Lung (tissue), 12 donors: ENCODE results near the gene UTS2R. TPM values are rescaled to one million over a fixed set of nuclear protein-coding genes. Genes with fewer than 3 reads are reported as not detected.

Source experiments
- ATAC-seq: fragments of 200-7000 bp; cut with Tn5 transposase; one replicate; pipeline ENCODE4 v1.9.1; 2020; ENCODE audit warnings: moderate number of reproducible peaks; ENCODE audit not compliant: insufficient read depth, low FRiP score
- DNase-seq, 3 donors: peaks; one replicate each; pipeline ENCODE4 v3.0.0-alpha.2; 2013 to 2017
- H3K27ac ChIP-seq, 2 donors: one replicate each; pipeline ENCODE4 v1.5.1; 2013; ENCODE audit warnings: mild to moderate bottlenecking in 2 of 2, moderate library complexity in 2 of 2, control low read depth in 1 of 2, inconsistent platforms in 1 of 2, low read depth in 1 of 2, low read length in 1 of 2
- H3K27me3 ChIP-seq, 3 donors: one replicate each; pipeline ENCODE4 v1.5.1; 2013; ENCODE audit warnings: low read length in 2 of 3; ENCODE audit not compliant: control insufficient read depth in 3 of 3, insufficient read depth in 3 of 3
- H3K36me3 ChIP-seq, 4 donors: one replicate each; pipeline ENCODE4 v1.5.1; 2013; ENCODE audit warnings: low read length in 4 of 4, mild to moderate bottlenecking in 1 of 4, moderate library complexity in 1 of 4; ENCODE audit not compliant: control insufficient read depth in 4 of 4, insufficient read depth in 4 of 4
- H3K4me1 ChIP-seq, 5 donors: one replicate each; pipeline ENCODE4 v1.5.1; 2013; ENCODE audit warnings: low read length in 5 of 5, mild to moderate bottlenecking in 2 of 5, moderate library complexity in 1 of 5; ENCODE audit not compliant: control insufficient read depth in 5 of 5, insufficient read depth in 5 of 5
- H3K4me3 ChIP-seq: one replicate; pipeline ENCODE4 v1.5.1; 2013; ENCODE audit warnings: mild to moderate bottlenecking, control low read depth, moderate library complexity
- H3K9ac ChIP-seq, 2 donors: one replicate each; pipeline ENCODE4 v1.5.1; 2013; ENCODE audit warnings: low read length in 2 of 2, control low read depth in 1 of 2; ENCODE audit not compliant: insufficient read depth in 1 of 2
- H3K9me3 ChIP-seq, 4 donors: one replicate each; pipeline ENCODE4 v1.5.1; 2013; ENCODE audit warnings: low read length in 3 of 4, mild to moderate bottlenecking in 1 of 4, moderate library complexity in 1 of 4; ENCODE audit not compliant: control insufficient read depth in 4 of 4, insufficient read depth in 3 of 4
- whole genome bisulfite sequencing, 2 donors: extraction: QIAGEN DNeasy Blood & Tissue Kit; methylation state at CpG; one replicate each; pipeline ENCODE4 v1.1.7; 2013; 5-methylcytosine and 5-hydroxymethylcytosine counted together
- polyA plus RNA-seq, 2 donors: library from polyadenylated mRNA; stranded (reverse); fragments of 200-250 nt; gene quantifications; one replicate each; pipeline ENCODE4 v1.2.1, GENCODE V29; 2013
- total RNA-seq, 2 donors: library from RNA; depleted of rRNA in 1 of 2; stranded (reverse); fragments of >200 nt in 1 of 2; gene quantifications; one replicate each; pipeline ENCODE4 v1.2.1, GENCODE V29; 2014 to 2021
- TF ChIP-seq, protein P1 (sequence below): IDR thresholded peaks from 2 replicates; pipeline ENCODE4 v1.5.1; 2012; ENCODE audit warnings: mild to moderate bottlenecking; ENCODE audit errors: control extremely low read depth, extremely low read depth
- donor health status: control.
- donor health status: control.
- donor health status: Bipolar disorder and iron deficiency.
- donor health status: healthy.
- donor health status: DM: yes; HTN: yes; CAD: no.

The UTS2R gene
- total and polyA plus RNA-seq, 4 donors = 0.17 TPM; not detected in 3

DNA sequence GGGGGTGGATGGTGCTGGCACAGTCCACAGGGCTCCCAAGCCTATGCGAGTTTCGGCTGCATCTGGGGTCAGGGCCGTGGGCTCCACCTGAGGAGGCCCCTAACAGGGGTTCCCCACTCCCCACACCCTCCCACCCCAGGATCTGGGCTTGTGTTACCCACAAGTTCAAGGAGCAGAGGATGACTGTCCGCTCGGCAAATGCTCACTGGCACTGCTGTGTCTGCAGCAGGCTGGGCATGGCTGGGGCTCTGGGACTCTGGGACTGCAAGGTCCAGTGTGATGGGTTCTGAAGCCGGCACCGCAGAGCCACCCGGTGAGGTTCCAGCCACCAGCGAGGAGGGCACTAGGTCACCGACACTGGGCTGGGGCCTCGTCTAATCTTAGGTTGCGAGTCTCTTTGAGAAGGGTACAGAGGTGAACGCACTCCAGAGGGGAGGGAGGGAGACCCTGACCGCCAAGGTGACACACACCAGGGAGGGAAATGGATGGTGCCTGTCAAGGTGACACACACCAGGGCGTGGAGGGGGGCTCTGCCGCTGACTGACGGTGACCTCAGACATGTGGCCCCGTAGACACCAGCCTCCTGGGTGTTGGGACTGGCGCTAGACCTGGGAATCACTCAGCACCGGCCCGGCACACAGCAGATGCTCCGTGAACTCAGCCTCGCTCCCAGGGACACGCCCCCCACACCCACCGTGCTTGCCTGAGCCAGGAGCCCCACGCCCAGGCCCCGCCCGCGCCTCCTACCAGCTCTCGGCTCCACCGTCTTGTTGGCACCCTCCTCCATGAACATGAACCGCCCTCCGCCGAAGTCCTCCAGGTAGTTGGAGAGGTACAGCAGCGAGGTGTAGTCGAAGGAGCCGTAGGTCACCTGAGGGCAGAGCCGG is 26.1 kb downstream of the UTS2R start:
- H3K27ac ChIP-seq = no peak overlapping the region
- no peak overlapping the region for H3K9ac ChIP-seq
- no peak for ATAC-seq
- peaks cover 0 to 10% (median 0%) of the 10 kb centered on the region in 5 donors for H3K4me1 ChIP-seq
- whole genome bisulfite sequencing, 2 donors = 90 to 95% methylated on average over 34 to 38 of the region's 38 CpGs
- no peaks in the 10 kb centered on the region for H3K27me3 ChIP-seq
- DNase-seq = no peak
- H3K4me3 ChIP-seq = no peak overlapping the region
- TF ChIP-seq, protein P1, sequence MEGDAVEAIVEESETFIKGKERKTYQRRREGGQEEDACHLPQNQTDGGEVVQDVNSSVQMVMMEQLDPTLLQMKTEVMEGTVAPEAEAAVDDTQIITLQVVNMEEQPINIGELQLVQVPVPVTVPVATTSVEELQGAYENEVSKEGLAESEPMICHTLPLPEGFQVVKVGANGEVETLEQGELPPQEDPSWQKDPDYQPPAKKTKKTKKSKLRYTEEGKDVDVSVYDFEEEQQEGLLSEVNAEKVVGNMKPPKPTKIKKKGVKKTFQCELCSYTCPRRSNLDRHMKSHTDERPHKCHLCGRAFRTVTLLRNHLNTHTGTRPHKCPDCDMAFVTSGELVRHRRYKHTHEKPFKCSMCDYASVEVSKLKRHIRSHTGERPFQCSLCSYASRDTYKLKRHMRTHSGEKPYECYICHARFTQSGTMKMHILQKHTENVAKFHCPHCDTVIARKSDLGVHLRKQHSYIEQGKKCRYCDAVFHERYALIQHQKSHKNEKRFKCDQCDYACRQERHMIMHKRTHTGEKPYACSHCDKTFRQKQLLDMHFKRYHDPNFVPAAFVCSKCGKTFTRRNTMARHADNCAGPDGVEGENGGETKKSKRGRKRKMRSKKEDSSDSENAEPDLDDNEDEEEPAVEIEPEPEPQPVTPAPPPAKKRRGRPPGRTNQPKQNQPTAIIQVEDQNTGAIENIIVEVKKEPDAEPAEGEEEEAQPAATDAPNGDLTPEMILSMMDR = no peak
- H3K9me3 ChIP-seq = no peaks in the 10 kb centered on the region
- peaks cover 0 to 18% (median 8%) of the 10 kb centered on the region in 4 donors for H3K36me3 ChIP-seq

DNA sequence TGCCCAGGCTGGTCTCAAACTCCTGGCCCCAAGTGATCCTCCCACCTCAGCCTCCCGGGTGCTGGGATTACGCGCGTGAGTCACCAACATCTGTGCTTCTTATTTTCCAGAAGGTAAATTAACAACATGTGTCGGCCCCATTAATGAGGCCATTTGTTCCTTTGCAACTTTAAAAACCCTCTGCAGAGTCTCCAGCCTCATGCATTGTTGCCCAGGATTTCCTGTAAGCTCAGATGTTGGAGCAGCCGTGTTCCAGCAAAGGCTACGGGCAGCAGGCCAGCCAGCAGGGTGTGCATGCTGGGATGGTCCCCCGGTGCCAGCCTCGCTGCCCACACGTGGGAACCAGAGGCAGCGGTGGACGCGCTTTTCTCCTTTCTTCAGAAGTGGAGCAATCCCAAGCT is 27.5 kb downstream of the UTS2R start:
- H3K27me3 ChIP-seq = no peaks in the 10 kb centered on the region
- no peak for ATAC-seq
- TF ChIP-seq, protein P1 = no peak
- H3K36me3 ChIP-seq = peaks cover 0 to 19% (median 4%) of the 10 kb centered on the region in 4 donors
- WGBS, 2 donors = 40 to 59% methylated on average over 13 of the region's 13 CpGs
- H3K9ac ChIP-seq = no peak overlapping the region
- peaks cover 0 to 10% (median 0%) of the 10 kb centered on the region in 5 donors for H3K4me1 ChIP-seq
- no peak overlapping the region for H3K27ac ChIP-seq
- no peak for DNase-seq
- no peak overlapping the region for H3K4me3 ChIP-seq
- H3K9me3 ChIP-seq = no peaks in the 10 kb centered on the region

DNA sequence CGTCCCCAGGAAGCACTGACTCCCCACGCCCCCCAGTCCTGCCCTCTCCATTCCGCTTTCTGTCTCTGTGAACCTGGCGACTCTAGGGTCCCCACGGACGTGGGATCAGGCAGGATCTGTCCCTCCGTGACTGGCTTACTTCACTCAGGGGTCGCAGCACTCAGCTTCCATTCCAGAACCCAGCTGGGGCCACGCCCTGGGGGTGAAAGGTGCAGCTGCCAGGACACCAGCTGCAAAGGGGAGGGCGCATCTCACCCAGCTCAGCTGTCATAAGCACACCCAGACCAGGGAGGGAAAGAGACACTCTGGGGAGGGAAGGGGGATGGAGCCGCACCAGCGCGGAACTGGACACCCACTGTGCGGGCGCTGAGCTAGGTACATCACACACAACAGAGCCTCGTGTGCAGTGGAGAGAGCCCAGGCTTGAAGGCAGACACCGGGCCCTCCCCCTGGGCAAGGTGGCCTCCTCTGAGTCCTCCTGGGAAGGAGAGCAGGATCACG is 28.1 kb downstream of the UTS2R start:
- Histone ChIP-seq H3K9ac (no peak overlapping the region), H3K9me3 (no peaks in the 10 kb centered on the region), H3K4me3 (no peak overlapping the region), H3K4me1 (peaks cover 0 to 10% (median 0%) of the 10 kb centered on the region in 5 donors), H3K36me3 (peaks cover 0 to 24% (median 4%) of the 10 kb centered on the region in 4 donors), H3K27ac (no peak overlapping the region), H3K27me3 (no peaks in the 10 kb centered on the region)
- DNase-seq = no peak
- no peak for ATAC-seq
- WGBS, 2 donors = 85 to 86% methylated on average over 18 of the region's 18 CpGs
- TF ChIP-seq, protein P1 = no peak
